T-helper 1 cell treated with Interleukin-12 subunit alpha and Interleukin-12 subunit beta and Interleukin-4 antibody, amounts not matched to agents 30 μg/mL and 1 μg/mL, for 36 hours (primary cell): ENCODE data around the gene USP17L30.

Experiments used
- H3K27ac Mint-ChIP-seq: one replicate; pipeline ENCODE4 v1.8.0; 2021; ENCODE audit warnings: mild to moderate bottlenecking, mixed read lengths
- H3K27me3 Mint-ChIP-seq: one replicate; pipeline ENCODE4 v1.8.0; 2021; ENCODE audit warnings: low read depth, mixed read lengths
- H3K36me3 Mint-ChIP-seq: one replicate; pipeline ENCODE4 v1.8.0; 2021; ENCODE audit warnings: low read depth, mixed read lengths
- H3K4me1 Mint-ChIP-seq: one replicate; pipeline ENCODE4 v1.8.0; 2021; ENCODE audit warnings: low read depth, mixed read lengths
- H3K4me3 Mint-ChIP-seq: one replicate; pipeline ENCODE4 v1.8.0; 2021; ENCODE audit warnings: mild to moderate bottlenecking, moderate library complexity, mixed read lengths
- H3K9me3 Mint-ChIP-seq: one replicate; pipeline ENCODE4 v1.8.0; 2021; ENCODE audit warnings: mixed read lengths

Gene USP17L30

GRCh38 chr4:9409793-9410192 lies 46.9 kb downstream of the USP17L30 start:
- Mint-ChIP-seq H3K4me3 (no peak overlapping the region), H3K9me3 (peaks cover 19% of the 10 kb centered on the region), H3K4me1 (no peaks in the 10 kb centered on the region), H3K27me3 (no peaks in the 10 kb centered on the region), H3K27ac (no peak overlapping the region), H3K36me3 (no peaks in the 10 kb centered on the region)
